Measurements from ENCODE around the gene AUNIP. TPM values are rescaled to one million over a fixed set of nuclear protein-coding genes. Genes with fewer than 3 reads are reported as not detected.

Gene AUNIP
- total RNA-seq, 1 experiment from 2014 or later, result 17.6 TPM

DNA sequence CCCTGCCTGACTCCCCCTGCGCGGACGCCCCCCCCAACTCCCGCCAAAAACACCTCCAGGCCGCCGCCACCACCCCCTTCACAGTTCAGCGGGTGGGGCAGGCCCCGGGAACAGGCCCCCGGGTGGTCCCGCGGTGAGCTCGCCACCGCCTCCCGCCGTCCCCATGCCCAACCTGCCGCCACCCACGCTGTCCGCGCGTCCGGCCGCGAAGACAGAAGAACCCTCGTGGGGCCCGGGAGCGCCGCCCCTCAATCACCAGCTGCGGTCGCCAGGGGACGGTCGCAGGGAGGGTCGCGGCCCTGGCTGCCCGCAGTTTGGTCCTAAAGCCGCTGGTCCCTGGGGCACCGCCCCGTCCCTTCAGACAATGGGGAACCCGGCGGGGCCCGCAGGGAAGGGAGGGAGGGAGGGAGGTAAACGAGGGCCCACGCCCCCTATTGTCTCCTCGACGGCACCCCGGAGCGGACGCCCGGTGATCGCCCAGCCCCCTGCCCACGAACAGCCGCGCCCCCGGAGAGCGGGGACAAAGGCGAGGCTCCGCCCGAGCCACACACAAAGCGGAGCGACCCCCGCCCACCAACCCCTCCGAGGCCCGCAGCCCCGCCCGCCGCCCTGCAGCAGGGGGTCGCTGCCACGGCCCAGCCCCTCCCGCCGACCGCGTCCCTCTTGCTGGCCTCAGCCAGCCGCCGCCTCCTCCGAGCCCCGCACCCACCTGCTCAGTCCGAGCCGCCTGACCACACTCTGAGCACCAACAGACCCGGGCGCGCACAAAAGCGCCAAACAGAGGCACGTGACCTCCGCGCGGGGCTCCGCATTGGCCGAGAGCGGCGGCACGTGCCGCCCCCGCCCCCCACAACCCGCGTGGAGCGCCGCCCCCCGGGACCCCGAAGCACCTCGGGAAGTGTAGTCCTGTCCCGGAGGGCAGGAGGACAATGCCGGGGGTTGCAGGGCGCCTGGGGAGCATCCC is 46.7 kb upstream of the AUNIP start, which contains the start of gene STMN1:
TSS of gene STMN1 (minus strand) at position 740 of the 964 bp plus-strand sequence. CDS start 1,743 bp downstream, outside the sequence.
- ChIA-PET CTCF (interaction anchor here (2.0 kb wide), 1 partner anchor 11 kb away, joined by 8 read pairs; no protein-coding TSS in a partner anchor), POLR2A (ENCODE audit: unreplicated experiment) (interaction anchor here (0.6 kb wide), 1 partner anchor 351 kb away, joined by 5 read pairs; no protein-coding TSS in a partner anchor)
- DNase-seq, result peak; percentile 86

DNA sequence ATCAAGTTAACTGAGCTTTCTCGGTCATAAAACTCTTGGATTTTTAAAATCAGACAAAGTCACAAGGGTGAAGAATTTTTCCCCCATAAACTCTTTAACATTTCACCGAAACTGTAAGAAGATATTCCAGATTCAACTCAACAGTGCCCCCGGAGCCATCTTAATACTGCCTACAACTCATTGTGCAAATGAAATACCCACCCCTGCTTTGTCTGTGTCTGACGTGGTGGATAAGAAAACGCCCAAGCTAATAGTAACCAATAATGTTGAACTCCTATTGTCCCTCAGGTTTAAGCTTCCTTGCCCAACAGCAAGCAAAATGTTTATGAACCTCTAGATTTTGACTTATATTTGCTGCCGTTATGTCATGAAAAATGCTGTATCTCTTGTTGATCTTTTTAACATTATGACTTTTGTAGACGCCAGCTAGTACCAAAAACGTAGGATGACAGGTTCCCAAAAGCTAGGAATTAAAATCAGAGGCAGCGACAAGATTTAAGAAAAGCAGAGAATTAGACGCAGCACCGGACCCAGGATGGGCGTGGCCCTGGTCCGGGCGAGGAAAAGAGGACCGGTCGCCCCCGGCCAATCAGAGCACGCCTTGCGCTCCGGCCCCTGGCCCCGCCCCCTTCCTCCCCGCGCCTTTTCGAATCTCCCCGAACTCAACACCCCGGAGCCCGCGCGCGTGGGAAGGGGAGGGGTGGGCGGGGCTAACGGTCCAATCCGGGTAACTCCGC is 45.9 kb upstream of the AUNIP start:
- no peaks in the 10 kb centered on the region for H3F3A ChIP-seq (ENCODE audit: low read length, unreplicated experiment)
- H4K20me1 ChIP-seq (ENCODE audit: low read length), result peaks cover 14% of the 10 kb centered on the region; the same call in 1 of the 2 replicates
- CTCF ChIA-PET, result interaction anchor here (2.0 kb wide), 1 partner anchor 10 kb away, joined by 8 read pairs; no protein-coding TSS in a partner anchor
- H3K9me3 ChIP-seq (ENCODE audit: low read length), result no peaks in the 10 kb centered on the region
- POLR2A ChIA-PET (ENCODE audit: unreplicated experiment), result no interaction called here
- H3K4me3 ChIP-seq (ENCODE audit: low read length), result peak overlapping the region; percentile 78
- H3K27me3 ChIP-seq (ENCODE audit: low read length), result no peaks in the 10 kb centered on the region
- intact Hi-C loops (cut with micrococcal nuclease), result loop anchor here (2.0 kb wide), 1 partner anchor 94 kb away; the partner anchor contains the start of gene PAFAH2
- peak overlapping the region; percentile 21 for H3K27ac ChIP-seq (ENCODE audit: low read length)
- peak overlapping the region; percentile 92 for H3K4me2 ChIP-seq (ENCODE audit: low read length)
- H3K36me3 ChIP-seq (ENCODE audit: low read depth, low read length), result peaks cover 34% of the 10 kb centered on the region
- TSS peak; percentile 31 for BruUV-seq (replicated peaks)
- peak overlapping the region; percentile 71 for H3K9ac ChIP-seq (ENCODE audit: low read length)
- ATAC-seq (peak; percentile 79), DNase-seq (peak; percentile 87)
- peaks cover 32% of the 10 kb centered on the region for H3K79me2 ChIP-seq (ENCODE audit: low read length)
- TF ChIP-seq, protein P1, sequence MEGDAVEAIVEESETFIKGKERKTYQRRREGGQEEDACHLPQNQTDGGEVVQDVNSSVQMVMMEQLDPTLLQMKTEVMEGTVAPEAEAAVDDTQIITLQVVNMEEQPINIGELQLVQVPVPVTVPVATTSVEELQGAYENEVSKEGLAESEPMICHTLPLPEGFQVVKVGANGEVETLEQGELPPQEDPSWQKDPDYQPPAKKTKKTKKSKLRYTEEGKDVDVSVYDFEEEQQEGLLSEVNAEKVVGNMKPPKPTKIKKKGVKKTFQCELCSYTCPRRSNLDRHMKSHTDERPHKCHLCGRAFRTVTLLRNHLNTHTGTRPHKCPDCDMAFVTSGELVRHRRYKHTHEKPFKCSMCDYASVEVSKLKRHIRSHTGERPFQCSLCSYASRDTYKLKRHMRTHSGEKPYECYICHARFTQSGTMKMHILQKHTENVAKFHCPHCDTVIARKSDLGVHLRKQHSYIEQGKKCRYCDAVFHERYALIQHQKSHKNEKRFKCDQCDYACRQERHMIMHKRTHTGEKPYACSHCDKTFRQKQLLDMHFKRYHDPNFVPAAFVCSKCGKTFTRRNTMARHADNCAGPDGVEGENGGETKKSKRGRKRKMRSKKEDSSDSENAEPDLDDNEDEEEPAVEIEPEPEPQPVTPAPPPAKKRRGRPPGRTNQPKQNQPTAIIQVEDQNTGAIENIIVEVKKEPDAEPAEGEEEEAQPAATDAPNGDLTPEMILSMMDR (conservative IDR thresholded peaks at IDR 0.05; ENCODE audit: low read depth, low read length), result peak; percentile 43
- TF ChIP-seq EZH2 (IDR thresholded peaks at IDR 0.05; ENCODE audit: low read length, unreplicated experiment) (no peak), EZH2phosphoT487 (IDR thresholded peaks at IDR 0.05; ENCODE audit: borderline replicate concordance, low read length) (no peak)
- H3K4me1 ChIP-seq (ENCODE audit: insufficient read depth, low read length), result peaks cover 21% of the 10 kb centered on the region
- H3K9me2 ChIP-seq (replicated peaks; ENCODE audit: low read length), result no peaks in the 10 kb centered on the region
- peak overlapping the region; percentile 79 for H2AFZ ChIP-seq (ENCODE audit: low read length)

More for the DNA sequence above, 46.7 kb upstream of the AUNIP start, which contains the start of gene STMN1:
- Histone ChIP-seq H3K27me3 (ENCODE audit: low read length) (no peaks in the 10 kb centered on the region), H3K79me2 (ENCODE audit: low read length) (peaks cover 32% of the 10 kb centered on the region), H3K4me2 (ENCODE audit: low read length) (peak within 1 kb of the TSS; percentile 92), H3K4me3 (ENCODE audit: low read length) (peak within 1 kb of the TSS; percentile 78), H3K9ac (ENCODE audit: low read length) (peak within 1 kb of the TSS; percentile 71), H3K9me2 (replicated peaks; ENCODE audit: low read length) (no peaks in the 10 kb centered on the region), H3F3A (ENCODE audit: low read length, unreplicated experiment) (no peaks in the 10 kb centered on the region), H4K20me1 (ENCODE audit: low read length) (peaks cover 14% of the 10 kb centered on the region; the same call in 1 of the 2 replicates), H3K27ac (ENCODE audit: low read length) (peak within 1 kb of the TSS; percentile 21), H2AFZ (ENCODE audit: low read length) (peak within 1 kb of the TSS; percentile 90), H3K36me3 (ENCODE audit: low read depth, low read length) (peaks cover 25% of the 10 kb centered on the region), H3K4me1 (ENCODE audit: insufficient read depth, low read length) (peaks cover 21% of the 10 kb centered on the region), H3K9me3 (ENCODE audit: low read length) (no peaks in the 10 kb centered on the region)
- intact Hi-C loops (cut with micrococcal nuclease), result loop anchor here (2.0 kb wide), 1 partner anchor 93 kb away; the partner anchor contains the start of gene PAFAH2
- TF ChIP-seq EZH2 (IDR thresholded peaks at IDR 0.05; ENCODE audit: low read length, unreplicated experiment) (no peak), EZH2phosphoT487 (IDR thresholded peaks at IDR 0.05; ENCODE audit: borderline replicate concordance, low read length) (no peak)
- TF ChIP-seq, protein P1 (conservative IDR thresholded peaks at IDR 0.05; ENCODE audit: low read depth, low read length), result no peak
- no TSS peak for BruUV-seq (replicated peaks)
- peak; percentile 78 for ATAC-seq
